D721Med (cell line): ENCODE data around the gene TTC3.

Experiments
- DNase-seq: peaks from one replicate; pipeline ENCODE4 v3.0.0; 2011; ENCODE audit warnings: low spot score; ENCODE audit not compliant: insufficient read length
- FAIRE-seq: peaks from 2 replicates; lab custom pipeline; 2011; peaks lifted over from hg19 to GRCh38; lab: Jason Lieb, UNC
- CTCF ChIP-seq: IDR thresholded peaks from 2 replicates; pipeline ENCODE4 v1.5.1; 2012; ENCODE audit warnings: mild to moderate bottlenecking, control low read depth; ENCODE audit not compliant: insufficient read depth; ENCODE audit errors: missing control alignments

The TTC3 gene

GRCh38 chr21:37077403-37077802, 4.3 kb downstream of the TTC3 start:
- TF ChIP-seq CTCF = no peak
- DNase-seq (no peak), FAIRE-seq (no peak)

GRCh38 chr21:37079211-37079824, 6.3 kb downstream of the TTC3 start:
- FAIRE-seq (no peak), DNase-seq (no peak)
- no peak for TF ChIP-seq CTCF

- DNase-seq (no peak), FAIRE-seq (no peak)
- no peak for TF ChIP-seq CTCF
Observed at GRCh38 chr21:37082375-37082774, 9.3 kb downstream of the TTC3 start.

GRCh38 chr21:37082856-37083528, 9.9 kb downstream of the TTC3 start:
- FAIRE-seq (no peak), DNase-seq (no peak)
- no peak for TF ChIP-seq CTCF

- FAIRE-seq (peak; percentile 16), DNase-seq (no peak)
- no peak for TF ChIP-seq CTCF
Observed at GRCh38 chr21:37085726-37086125, 12.7 kb downstream of the TTC3 start.

GRCh38 chr21:37087188-37087587, 14.1 kb downstream of the TTC3 start:
- FAIRE-seq (peak; percentile 89), DNase-seq (no peak)
- peak; percentile 47 for TF ChIP-seq CTCF

- no peak for TF ChIP-seq CTCF
- FAIRE-seq (no peak), DNase-seq (no peak)
Observed at GRCh38 chr21:37088186-37088735, 15.2 kb downstream of the TTC3 start.
